Fibroblast of skin of left biceps (primary cell): ENCODE results near the gene IQCF5.
"Not testable (repeated sequence)": the region's sequence is repeated elsewhere in the genome, so short reads cannot be mapped to it uniquely, and the experiment has no call there.

Source experiments
- DNase-seq, 2 experiments: peaks; one replicate each; pipeline ENCODE4 v3.0.0-alpha.2; 2013; ENCODE audit warnings: low read depth in 2 of 2

Gene IQCF5

DNA sequence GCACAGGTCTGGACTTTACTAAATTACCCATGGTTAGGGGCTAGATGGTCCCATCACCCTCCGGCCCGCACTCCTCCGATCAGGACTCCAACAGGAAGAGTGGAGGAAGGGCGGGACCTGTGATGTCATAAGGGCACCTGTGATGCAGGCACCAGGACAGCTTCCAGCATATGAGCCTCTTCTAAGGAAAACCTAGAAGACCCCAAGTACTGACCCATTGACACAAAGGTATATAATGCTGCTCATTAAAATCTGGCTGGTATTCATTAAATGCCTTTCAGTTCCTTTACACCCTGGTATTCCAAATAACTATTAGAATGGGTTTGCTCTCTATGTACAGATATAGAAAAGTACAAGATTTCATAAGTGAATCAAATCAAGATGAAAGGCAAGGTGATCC lies at the start of gene IQCF5:
IQCF5 (minus strand) TSS at position 101 of the 400 bp plus-strand sequence; CDS start at position 31, 70 bp downstream.
- DNase-seq, result no peak

- DNase-seq, result no peak
Observed at GRCh38 chr3:51921081-51921578, 45.7 kb upstream of the IQCF5 start.

- DNase-seq, result no peak
Observed at GRCh38 chr3:51916418-51916817, 41.0 kb upstream of the IQCF5 start.

DNA sequence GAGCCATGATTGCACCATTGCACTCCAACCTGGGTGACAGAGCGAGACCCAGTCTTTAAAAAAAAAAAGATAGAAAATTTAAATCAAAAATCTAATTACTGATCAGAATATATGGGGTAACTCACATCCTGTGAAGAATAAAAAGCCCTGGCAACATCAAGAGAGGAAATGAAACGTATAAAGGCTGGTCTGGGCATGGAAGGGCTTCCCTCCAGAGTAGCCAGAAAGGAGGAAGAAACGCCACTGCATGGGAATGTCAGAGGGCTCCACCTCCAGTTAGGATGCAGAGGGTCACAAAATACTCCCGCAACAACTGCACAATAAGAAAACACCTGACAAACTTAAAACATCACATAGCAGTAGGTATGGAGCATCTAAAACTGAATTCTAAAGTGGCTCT lies 32.6 kb upstream of the IQCF5 start:
- no peak for DNase-seq

GRCh38 chr3:51904034-51904823 lies 28.8 kb upstream of the IQCF5 start:
- DNase-seq, result no peak

- DNase-seq, result not testable (repeated sequence)
Observed at GRCh38 chr3:51902361-51902760, 27.0 kb upstream of the IQCF5 start.

DNA sequence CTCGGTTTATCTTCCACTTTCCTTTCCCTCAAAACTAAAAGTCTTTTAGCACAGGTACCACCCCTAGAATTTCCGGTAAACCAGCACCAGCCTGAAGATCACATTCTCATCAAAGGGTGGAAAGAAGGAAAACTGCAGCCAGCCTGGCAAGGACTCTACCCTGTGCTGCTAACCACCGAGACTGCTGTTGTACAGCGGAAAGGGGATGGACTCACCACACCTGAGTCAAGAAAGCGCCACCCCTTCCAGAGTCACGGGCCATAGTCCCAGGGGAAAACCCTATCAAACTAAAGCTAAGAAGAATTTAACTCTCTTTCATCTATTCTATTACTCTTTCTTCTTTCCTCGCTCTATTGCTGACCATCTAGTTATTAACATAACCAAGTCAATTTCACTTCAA lies 24.6 kb upstream of the IQCF5 start:
- DNase-seq, result not testable (repeated sequence)

DNA sequence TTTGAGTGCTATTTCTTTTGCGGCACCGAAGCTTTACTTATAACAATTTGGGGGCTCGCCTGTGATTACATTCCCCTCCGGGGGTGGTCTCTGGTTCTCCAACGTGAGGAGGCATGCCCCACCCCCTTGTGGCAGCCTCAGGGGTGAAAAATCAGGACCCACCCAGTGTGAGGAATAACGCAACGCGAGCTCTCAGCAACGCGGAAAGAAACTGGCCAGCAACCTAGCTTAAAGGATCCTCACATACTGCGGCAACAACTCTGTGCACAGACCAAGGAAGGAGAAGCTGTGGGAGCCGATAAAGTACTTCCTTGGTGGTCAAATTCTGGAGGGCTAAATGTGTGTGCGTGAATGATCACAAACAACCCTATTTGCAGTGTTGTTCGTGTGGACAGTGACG lies 22.0 kb upstream of the IQCF5 start:
- DNase-seq, result no peak

DNA sequence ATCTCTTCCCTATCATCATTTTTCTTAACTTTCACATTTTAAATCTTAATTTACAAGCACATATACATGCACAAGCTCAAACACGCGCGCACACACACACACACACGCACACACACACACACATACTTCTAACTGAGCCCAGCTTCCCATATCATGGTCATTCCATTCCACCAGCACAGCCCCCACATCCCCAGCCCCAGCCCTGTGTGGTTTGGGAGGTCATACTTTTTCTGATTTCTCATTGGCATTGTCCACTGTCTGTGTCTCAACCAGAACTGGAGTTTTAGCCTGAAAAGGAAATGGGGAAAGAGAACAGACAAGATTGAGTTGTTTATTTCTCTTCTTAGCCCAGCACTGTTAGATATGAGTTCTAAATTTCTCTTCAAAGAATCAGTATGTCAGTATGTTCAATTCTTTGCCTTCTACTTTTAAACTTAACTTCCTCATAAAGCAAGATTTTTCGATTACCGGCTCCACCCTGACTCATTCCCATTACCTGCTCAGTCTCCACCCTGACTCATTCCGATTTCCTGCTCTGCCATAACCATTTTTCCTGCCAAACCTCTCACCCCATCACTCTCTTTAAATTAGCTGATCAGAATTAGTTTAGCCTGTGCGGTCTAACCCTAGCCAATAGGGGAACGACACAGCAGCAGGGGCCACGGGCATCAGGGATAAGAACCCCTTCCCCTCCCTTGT lies 21.4 kb upstream of the IQCF5 start:
- DNase-seq, result no peak

DNA sequence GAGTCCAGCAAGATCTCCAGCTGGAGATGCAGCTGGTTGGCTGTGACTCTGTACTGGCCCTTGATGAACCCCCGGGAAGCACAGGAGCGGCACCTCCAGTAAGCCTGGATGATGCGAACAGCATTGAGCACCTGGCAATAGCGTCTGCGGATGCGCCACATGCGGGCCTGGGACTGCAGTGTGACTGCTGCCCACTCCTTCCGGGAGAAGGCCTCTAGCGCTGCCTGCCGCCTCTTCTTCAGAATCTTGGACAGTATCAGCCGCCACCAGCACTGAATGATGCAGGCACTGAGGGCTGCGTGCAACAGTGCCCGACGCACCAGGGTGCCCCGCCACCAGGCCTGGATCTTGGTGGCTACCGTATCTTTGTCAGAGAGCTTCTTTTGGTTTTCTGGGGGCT lies 19.5 kb upstream of the IQCF5 start:
- DNase-seq, result no peak

DNA sequence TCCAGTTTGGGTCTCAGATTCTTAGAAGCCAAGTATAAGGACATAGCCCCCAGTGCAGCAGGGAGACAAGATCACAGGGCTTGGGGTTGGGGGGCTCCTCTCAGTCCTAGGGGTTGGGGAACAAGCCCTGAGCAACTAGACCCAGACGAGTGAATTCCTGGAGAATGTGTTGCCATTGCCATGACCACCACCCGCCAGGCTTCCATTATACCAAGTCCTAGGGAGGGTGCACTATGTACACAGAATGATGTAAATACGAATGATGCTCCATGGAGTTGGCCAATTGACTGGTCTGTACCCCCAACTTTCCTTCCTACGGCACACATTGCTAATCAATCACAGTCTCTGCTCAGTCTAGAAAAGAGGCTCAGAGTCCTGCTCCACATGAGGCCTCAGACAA lies 19.0 kb upstream of the IQCF5 start:
- no peak for DNase-seq

DNA sequence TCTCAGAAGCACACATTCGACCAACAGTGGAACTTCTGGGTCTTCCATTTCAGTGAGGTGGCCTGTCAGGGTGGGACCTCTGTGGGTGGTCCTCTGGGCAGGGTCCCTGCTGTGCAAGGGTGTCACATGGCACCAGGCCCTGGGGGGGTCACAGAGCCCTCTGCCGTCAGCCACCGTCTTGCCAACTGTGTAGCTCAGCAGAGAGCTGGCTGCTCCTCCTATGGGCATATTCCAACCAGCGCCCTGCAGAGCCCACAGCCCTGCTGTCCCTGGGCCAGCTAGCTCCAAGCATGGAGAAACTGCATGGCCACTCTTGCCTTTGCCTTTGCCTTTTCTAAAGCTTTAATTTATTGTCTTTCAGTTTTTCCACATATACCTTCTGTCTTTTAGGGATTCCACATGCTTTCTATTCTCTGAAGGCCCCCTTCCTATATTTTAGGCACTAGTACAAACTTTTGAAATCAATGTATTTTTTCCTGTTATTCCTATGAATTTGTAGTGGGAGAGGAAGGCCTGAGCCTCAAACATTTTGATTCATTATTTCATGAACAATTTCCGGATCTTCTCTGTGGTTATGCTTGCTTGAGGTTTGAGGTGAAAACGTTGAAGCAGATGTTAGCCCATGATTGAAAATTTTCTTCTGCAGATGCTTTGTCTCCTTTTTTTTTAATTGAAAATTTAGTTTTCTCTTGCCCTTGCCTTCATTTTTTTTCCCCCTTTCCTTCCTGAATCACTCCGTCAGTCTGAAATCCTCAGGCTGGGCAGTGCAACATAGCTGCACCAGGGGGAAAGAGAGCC lies 16.0 kb upstream of the IQCF5 start:
- DNase-seq, result no peak

- no peak for DNase-seq
Observed at GRCh38 chr3:51888463-51889105, 13.2 kb upstream of the IQCF5 start.

- no peak for DNase-seq
Observed at GRCh38 chr3:51887620-51888019, 12.2 kb upstream of the IQCF5 start.

- DNase-seq, result no peak
Observed at GRCh38 chr3:51886447-51886846, 11.0 kb upstream of the IQCF5 start.

GRCh38 chr3:51879937-51880336 lies 4.5 kb upstream of the IQCF5 start:
- DNase-seq, result no peak

DNA sequence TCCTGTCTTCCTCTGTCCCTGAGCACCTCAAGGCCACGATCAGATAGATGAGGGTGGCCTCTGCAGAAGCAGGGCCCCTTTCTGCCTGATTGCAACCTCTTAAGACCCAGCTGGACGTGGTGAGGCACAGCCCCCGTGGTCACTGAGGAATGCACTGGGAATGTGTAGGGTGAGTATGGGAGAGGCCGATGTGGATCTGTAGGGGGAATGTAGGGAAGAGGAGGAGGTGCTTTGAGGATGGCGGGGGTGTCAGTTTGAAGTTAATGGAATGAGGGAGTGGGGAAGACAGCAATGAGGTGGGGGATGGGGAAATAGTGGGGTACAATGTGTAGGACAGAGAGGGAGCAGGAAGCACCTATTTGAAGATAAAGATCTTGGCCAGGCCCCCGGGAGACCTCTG lies 785 bp upstream of the IQCF5 start:
- DNase-seq, result no peak

DNA sequence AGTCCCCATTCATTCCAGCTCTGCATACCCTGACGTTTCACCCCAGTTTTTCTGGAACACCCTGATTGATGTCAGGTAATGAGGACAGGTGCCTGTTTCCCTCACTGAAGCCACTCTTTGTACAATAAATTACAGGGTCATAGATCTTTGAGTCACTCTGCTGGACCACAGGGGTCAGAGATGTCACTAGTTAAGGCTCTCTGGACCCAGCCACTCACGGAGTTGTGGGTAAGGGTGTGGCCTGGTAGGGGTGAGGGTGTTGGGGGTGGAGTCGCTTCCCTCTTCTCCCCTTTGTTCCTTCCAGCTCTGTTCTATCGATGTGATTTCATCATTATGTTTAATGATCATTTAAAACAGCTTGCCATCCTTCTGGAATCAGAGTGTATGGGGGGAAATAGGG lies 512 bp downstream of the IQCF5 start:
- no peak for DNase-seq

DNA sequence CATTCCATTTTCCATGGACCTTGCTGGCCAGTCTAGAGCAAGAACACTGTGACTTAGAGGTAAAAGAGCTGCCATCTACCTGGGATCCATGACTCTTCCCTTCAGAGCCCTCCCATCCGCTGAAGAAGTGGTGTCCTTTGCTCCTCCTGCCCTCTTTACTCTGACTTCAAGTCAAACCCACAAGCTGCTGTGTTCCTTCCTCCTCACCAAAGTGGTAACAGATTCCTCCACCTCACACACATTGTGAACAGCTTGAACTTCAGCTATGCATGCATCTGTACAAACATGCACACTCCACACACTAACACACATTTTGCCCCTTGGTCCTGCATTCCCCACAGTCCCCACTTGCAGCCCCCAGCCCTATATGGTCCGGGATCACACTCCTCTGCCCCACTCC lies 990 bp downstream of the IQCF5 start:
- DNase-seq, result no peak

DNA sequence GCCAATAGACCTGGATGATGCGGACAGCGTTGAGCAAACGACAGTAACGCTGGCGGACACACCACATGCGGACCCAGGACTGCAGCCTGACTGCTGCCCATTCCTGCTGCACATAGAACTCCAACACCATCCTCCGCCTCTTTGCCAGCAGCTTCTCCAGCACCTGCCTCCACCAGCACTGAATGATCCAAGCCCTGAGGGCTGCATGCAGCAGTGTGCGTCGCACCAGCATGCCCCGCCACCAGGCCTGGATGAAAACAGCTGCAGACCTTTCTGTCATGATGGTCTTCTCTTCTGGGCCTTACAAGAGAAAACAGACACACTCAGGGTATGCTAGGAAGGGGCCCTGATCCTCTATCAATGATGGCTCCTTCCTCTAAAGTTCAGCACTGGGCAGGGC lies 1.5 kb downstream of the IQCF5 start:
- no peak for DNase-seq

GRCh38 chr3:51873253-51873766 lies 2.1 kb downstream of the IQCF5 start:
- no peak for DNase-seq

GRCh38 chr3:51869304-51869703 lies 6.1 kb downstream of the IQCF5 start:
- DNase-seq, result no peak
